IPS DF 4.7 (cell line): ENCODE measurements around the gene RHOD.

Experiments
- DNase-seq: peaks from one replicate; pipeline ENCODE4 v3.0.0-alpha.2; 2013; ENCODE audit warnings: low spot score; ENCODE audit errors: extremely low read depth

Gene RHOD

GRCh38 chr11:67031791-67032561 is 24.7 kb upstream of the RHOD start:
- DNase-seq, result no peak

GRCh38 chr11:67032830-67033551 is 23.7 kb upstream of the RHOD start:
- DNase-seq, result no peak

GRCh38 chr11:67033661-67034166 is 22.9 kb upstream of the RHOD start:
- no peak for DNase-seq

DNA sequence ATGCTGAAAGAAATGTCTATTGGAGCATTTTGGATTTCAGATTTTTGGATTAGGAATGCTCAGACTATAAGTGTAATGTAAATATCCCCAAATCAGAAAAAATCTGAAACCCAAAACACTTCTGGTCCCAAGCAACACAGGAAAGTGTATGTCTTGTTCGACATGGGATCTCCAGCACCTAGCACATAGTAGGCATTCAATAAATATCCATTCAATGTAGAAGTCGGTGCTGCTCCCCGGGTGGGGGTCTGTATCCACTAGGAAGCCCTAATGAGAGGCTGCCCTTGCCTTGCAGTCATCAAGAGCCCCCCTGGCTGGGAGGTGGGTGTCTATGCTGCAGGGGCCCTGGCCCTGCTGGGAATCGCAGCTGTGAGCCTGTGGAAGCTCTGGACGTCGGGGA is 22.3 kb upstream of the RHOD start:
- no peak for DNase-seq

DNA sequence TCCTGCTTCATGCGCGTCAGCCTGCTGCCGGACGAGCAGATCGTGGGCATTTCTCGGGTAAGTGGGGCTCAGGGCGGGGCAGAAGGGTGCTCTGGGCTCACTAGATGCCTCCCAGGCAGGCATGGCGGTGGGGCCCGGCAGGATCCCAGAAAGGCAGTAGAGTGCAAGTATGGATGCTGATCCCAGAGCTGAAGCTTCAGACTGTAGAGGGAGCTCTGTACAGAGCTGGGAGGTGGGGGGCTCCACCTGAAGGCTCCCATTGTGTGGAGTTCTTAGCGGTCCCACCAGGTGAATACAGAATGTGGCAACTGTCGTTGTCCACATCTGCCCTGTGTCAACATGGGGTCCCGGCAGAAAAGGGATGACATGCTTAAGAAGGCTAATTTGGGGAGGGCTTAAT is 16.5 kb upstream of the RHOD start:
- DNase-seq, result no peak

DNA sequence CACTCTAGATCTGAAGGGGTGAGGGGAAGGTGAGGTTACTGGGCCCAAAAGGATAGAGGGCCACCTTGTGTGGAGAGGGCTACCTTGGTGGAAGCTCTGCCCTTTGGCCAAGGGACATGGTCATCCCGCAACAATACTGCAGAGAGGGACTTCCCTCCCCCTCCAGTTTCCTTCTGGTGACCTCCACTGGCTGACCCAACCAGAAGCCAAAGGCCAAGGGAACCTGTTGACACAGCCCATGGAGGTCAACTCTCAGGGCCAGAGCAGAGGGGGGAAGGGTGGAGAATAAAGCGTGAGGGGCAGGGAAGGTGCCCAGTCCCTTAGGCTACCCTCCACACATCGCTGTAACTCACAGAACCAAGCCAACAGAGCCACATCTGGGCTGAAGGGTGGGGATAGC is 15.0 kb upstream of the RHOD start:
- no peak for DNase-seq

DNA sequence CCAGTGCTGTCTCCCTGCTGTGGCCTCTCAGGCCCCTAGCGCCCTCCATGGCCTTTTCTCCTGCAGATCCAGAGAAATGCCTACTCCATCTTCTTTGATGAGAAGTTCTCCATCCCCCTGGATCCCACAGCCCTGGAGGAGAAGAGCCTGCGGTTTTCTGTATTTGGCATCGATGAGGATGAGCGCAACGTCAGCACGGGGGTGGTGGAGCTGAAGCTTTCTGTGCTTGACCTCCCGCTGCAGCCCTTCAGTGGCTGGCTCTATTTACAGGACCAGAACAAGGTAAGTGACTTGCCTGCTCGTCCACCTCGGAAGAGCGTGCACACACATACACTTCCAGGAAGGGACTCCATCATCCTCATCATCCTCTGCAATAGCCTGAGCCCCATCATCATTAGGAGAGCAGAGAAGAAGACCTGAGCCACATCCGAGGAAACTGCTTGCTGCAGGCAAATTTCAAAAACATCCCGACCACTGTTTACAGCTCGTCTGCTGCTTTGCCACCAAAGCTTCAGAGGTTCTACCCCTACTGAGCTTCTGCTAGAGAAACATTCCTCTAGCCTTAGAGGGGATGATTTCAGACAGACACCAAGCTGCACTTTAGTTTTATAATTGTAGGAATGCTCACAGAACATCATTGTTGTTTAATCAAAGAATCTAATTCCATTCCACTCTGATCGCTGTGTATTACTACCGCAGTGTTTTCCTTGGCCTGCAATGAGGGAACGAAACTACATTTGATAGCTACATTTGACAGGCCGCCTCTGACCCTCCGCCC is 12.9 kb upstream of the RHOD start:
- DNase-seq, result no peak

- no peak for DNase-seq
Measured at GRCh38 chr11:67044496-67044895, 12.2 kb upstream of the RHOD start.

GRCh38 chr11:67045314-67045713 is 11.3 kb upstream of the RHOD start:
- DNase-seq, result no peak

- DNase-seq, result no peak
Measured at GRCh38 chr11:67048515-67049130, 8.0 kb upstream of the RHOD start.

DNA sequence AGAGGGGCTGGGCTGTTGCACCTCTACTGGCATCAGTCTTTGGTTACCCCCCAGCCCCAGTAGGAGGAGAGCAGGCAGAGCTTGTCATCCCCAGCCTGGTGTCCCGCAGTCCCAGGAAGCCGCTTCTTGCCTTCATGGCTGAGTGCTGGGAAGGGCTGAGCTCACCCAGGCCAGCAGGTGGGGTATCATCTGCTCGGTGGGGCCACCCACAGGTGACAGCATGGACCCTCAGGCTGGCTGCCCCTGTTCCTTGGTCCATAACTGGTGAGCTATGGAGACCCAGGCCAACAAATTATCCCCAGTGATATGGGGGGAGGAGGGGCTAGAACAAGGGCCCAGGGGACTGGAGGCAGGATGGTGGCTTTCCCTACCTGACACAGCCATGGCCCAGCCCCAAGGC is 6.5 kb upstream of the RHOD start:
- DNase-seq, result no peak

DNA sequence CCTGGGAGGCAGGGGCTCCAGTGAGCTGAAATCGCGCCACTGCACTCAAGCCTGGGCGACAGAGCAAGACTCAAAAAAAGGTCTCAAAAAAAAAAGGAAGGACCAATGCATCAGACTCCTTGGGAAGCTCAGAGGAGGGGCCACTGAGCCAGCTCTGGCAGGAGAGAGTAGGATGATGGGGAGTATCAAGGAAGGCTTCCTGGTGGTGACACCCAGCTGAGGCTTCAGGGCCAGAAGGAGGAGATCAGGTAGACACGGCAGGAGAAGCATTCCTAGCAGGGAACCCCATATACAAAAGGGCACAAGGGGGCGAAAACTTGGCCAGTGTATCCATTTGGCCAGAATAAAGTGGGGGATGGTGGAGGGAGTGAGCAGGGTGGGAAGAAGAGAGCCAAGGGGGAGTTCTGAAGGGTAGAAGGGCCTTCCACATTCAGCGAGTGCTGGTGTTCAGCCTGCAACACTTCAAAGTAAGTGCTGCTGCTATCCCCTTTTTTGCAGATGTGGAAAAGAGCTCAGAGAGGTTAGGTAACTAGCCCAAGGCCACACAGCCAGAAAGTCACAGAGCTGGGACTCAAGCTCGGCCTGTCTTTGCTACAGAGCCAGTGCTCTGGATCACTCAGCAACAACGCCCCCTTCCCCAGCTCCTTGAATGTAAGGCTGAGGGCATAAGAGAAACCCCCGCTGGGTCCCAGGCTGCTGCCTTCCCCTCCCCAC is 5.3 kb upstream of the RHOD start:
- DNase-seq, result no peak

- DNase-seq, result no peak
Measured at GRCh38 chr11:67051945-67052488, 4.6 kb upstream of the RHOD start.

GRCh38 chr11:67052891-67053290 is 3.8 kb upstream of the RHOD start:
- no peak for DNase-seq

DNA sequence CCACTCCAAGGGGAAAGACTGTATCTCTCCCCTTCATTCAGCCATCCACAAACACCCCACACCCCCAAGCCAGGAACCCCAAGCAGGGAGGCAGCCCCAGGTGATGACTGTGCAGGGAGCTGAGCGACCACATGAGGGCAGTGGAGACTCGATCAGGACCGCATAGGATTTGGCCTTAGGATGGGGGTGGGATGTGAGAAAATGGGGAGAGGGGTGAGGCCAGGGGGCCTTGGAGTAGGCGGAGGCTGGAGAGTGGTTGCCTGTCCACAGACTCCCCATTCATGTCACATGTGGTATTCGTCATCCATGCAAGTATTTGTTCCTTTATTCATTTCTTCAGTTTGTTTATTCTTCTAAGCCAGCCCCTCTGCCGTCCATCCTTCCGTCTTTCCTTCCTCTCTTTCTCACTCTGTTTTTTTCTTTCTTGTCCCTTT is 2.7 kb upstream of the RHOD start:
- no peak for DNase-seq

DNA sequence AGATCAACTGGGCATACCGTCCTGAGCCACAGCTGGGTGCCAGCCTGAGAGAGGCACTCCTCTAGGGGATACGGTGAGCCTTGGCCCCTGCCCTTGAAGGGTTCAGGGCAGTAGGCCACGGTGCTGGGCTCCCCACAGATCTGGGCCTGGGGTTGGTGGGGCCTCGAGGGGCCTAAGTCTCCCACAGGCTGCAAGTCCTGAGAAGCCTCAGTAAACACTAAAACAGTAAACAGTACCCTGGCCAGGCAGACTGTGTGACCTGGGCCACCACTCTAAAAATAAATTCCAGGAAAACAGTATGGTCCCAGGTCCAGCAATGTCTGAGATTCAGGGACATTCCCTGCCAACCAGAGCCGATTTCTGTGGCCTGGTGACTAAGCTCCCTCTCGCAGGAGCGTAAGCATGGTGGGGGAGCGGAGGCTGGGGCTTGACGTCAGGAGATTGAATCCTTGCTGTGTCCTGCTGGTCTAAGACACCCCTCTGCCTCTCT is 2.3 kb upstream of the RHOD start:
- no peak for DNase-seq

- DNase-seq, result no peak
Measured at GRCh38 chr11:67054836-67055523, 1.7 kb upstream of the RHOD start.

DNA sequence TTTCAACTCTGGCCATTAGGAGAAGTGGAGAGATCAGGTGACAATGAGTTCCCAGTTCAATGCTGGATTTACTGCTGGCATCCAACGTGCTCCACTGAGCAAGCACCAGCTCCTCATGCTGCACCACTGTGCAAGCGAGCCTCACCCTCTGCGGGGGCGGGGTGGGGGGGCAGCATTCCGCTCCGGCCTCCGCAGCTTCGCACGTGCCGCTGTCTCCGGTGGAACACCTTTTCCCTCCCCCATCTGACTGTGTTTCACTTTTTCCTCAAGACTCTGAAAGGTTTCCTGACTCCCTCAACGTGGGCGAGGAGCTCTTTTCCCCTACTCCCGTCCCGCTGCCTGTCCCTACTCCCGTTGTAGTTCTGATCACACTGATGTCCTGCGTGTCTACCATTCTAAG is 835 bp upstream of the RHOD start:
- DNase-seq, result no peak

- no peak for DNase-seq
Measured at GRCh38 chr11:67057205-67057672, 592 bp downstream of the RHOD start.

DNA sequence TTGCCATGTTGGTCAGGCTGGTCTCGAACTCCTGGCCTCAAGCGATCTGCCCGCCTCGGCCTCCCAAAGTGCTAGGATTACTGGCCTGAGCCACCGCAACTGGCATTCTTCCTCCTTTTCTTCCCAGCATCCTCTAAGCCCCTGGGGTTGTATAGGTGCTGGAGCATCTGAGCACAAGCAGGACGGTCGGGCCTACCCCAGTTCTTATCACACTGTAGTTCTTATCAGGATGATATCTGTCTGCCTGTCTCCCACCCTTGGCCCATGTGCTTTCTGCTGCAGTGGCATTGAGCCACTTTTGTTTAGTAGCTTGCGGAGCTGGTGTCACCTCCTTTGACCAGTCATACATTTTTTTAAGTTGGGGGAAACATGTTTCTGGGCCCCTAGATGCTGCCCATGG is 1.9 kb downstream of the RHOD start:
- no peak for DNase-seq
